Fibroblast of the aortic adventitia (primary cell): ENCODE results near the gene AGTR1. TPM values are rescaled to one million over a fixed set of nuclear protein-coding genes. Genes with fewer than 3 reads are reported as not detected.

Source experiments
- DNase-seq: peaks from one replicate; pipeline ENCODE4 v3.0.0-alpha.2; 2010; ENCODE audit warnings: low read depth
- H3K4me3 ChIP-seq: 2 replicates; pipeline ENCODE4 v1.5.1; 2011; ENCODE audit warnings: low read depth, mild to moderate bottlenecking, control low read depth, low read length, moderate library complexity
- CTCF ChIP-seq: IDR thresholded peaks from 2 replicates; pipeline ENCODE4 v1.5.1; 2011; ENCODE audit warnings: mild to moderate bottlenecking, low read length, control low read depth, inconsistent platforms; ENCODE audit not compliant: insufficient read depth
- total RNA-seq: library from RNA; depleted of rRNA; stranded (reverse); fragments of >200 nt; gene quantifications from 2 replicates; pipeline ENCODE4 v1.2.3, GENCODE V29; 2012; ENCODE audit warnings: low replicate concordance

AGTR1 gene
- total RNA-seq, 1 donor: 3.2 TPM

GRCh38 chr3:148680289-148680688 is 17.4 kb upstream of the AGTR1 start:
- no peak for DNase-seq
- H3K4me3 ChIP-seq: no peak overlapping the region
- TF ChIP-seq CTCF: no peak

GRCh38 chr3:148681080-148681479 is 16.6 kb upstream of the AGTR1 start:
- no peak for TF ChIP-seq CTCF
- H3K4me3 ChIP-seq: no peak overlapping the region
- DNase-seq: no peak

GRCh38 chr3:148682997-148683396 is 14.7 kb upstream of the AGTR1 start:
- no peak overlapping the region for H3K4me3 ChIP-seq
- no peak for DNase-seq
- TF ChIP-seq CTCF: no peak

- no peak for TF ChIP-seq CTCF
- no peak for DNase-seq
- H3K4me3 ChIP-seq: no peak overlapping the region
Measured at GRCh38 chr3:148694116-148694515, 3.6 kb upstream of the AGTR1 start.

- H3K4me3 ChIP-seq: peak overlapping the region; percentile 72
- no peak for TF ChIP-seq CTCF
- peak; percentile 12 for DNase-seq
Measured at GRCh38 chr3:148698190-148698810, 597 bp downstream of the AGTR1 start.

- no peak overlapping the region for H3K4me3 ChIP-seq
- TF ChIP-seq CTCF: no peak
- DNase-seq: no peak
Measured at GRCh38 chr3:148705314-148705713, 7.6 kb downstream of the AGTR1 start.

GRCh38 chr3:148707601-148708380 is 10.1 kb downstream of the AGTR1 start:
- no peak overlapping the region for H3K4me3 ChIP-seq
- no peak for DNase-seq
- no peak for TF ChIP-seq CTCF
